Lower lobe of right lung (tissue), 2 donors: ENCODE data around the gene MISP. TPM values are rescaled to one million over a fixed set of nuclear protein-coding genes. Genes with fewer than 3 reads are reported as not detected.

Experiments used
- ATAC-seq, 2 donors: fragments of 200-7000 bp; cut with Tn5 transposase; one replicate each; pipeline ENCODE4 v1.9.1; 2020 to 2022; ENCODE audit warnings: mild to moderate bottlenecking in 2 of 2, moderate library complexity in 2 of 2
- DNase-seq: peaks from one replicate; pipeline ENCODE4 v3.0.0-alpha.2; 2020
- H3K27ac ChIP-seq: fragments of 200-600 bp; one replicate; pipeline ENCODE4 v1.8.0; 2022
- H3K27me3 ChIP-seq: fragments of 200-600 bp; one replicate; pipeline ENCODE4 v1.8.0; 2022; ENCODE audit warnings: low read depth
- H3K36me3 ChIP-seq: fragments of 200-600 bp; one replicate; pipeline ENCODE4 v1.8.0; 2022; ENCODE audit warnings: mild to moderate bottlenecking
- H3K4me1 ChIP-seq: fragments of 200-600 bp; one replicate; pipeline ENCODE4 v1.8.0; 2022
- H3K4me3 ChIP-seq: fragments of 200-600 bp; one replicate; pipeline ENCODE4 v1.8.0; 2022; ENCODE audit warnings: mild to moderate bottlenecking
- H3K9me3 ChIP-seq: fragments of 200-600 bp; one replicate; pipeline ENCODE4 v1.8.0; 2022
- CTCF ChIP-seq: fragments of 200-600 bp; IDR thresholded peaks from one replicate; pipeline ENCODE4 v1.8.0; 2022; ENCODE audit warnings: antibody characterized with exemption, mild to moderate bottlenecking
- intact Hi-C: fragments of 100-400 bp; cut with DNase I; formaldehyde crosslinking; loops from one replicate; pipeline ENCODE4 v1.11.0; 2022
- total RNA-seq: library from RNA; stranded (reverse); fragmentation: NEBNext Ultra II Directional; extraction: Animal tissue kit (Norgen Biotek cat#: 25700); gene quantifications from one replicate; pipeline ENCODE4 v1.2.1, GENCODE V29; 2021
- donor health status: DM: no; HTN: yes; CAD: no; lungs with severe emphysema.

Gene MISP
- total RNA-seq, 1 donor from 2014 or later = 8.9 TPM

GRCh38 chr19:715347-715746 lies 35.6 kb upstream of the MISP start:
- Histone ChIP-seq H3K27ac (no peak overlapping the region), H3K4me1 (peaks cover 12% of the 10 kb centered on the region), H3K27me3 (peaks cover 11% of the 10 kb centered on the region), H3K4me3 (no peak overlapping the region), H3K36me3 (no peaks in the 10 kb centered on the region), H3K9me3 (no peaks in the 10 kb centered on the region)
- DNase-seq = no peak
- ATAC-seq = no peak
- intact Hi-C loops = no loop called here
- no peak for TF ChIP-seq CTCF

- ATAC-seq (no peak), DNase-seq (no peak)
- intact Hi-C loops = no loop called here
- Histone ChIP-seq H3K4me1 (peaks cover 22% of the 10 kb centered on the region), H3K36me3 (no peaks in the 10 kb centered on the region), H3K27ac (no peak overlapping the region), H3K9me3 (no peaks in the 10 kb centered on the region), H3K4me3 (no peak overlapping the region), H3K27me3 (peaks cover 21% of the 10 kb centered on the region)
- no peak for TF ChIP-seq CTCF
These were observed 32.5 kb upstream of the MISP start for GRCh38 chr19:718251-718951.

- no peaks in the 10 kb centered on the region for H3K36me3 ChIP-seq
- peaks cover 22% of the 10 kb centered on the region for H3K27me3 ChIP-seq
- no peak for TF ChIP-seq CTCF
- DNase-seq (no peak), ATAC-seq (peak; percentile 60 to 63)
- peak overlapping the region; percentile 21 for H3K4me3 ChIP-seq
- peak overlapping the region; percentile 46 for H3K27ac ChIP-seq
- no peaks in the 10 kb centered on the region for H3K9me3 ChIP-seq
- peaks cover 22% of the 10 kb centered on the region for H3K4me1 ChIP-seq
- intact Hi-C loops = no loop called here
These were observed 31.9 kb upstream of the MISP start for GRCh38 chr19:718991-719512.

GRCh38 chr19:719636-720344 lies 31.1 kb upstream of the MISP start:
- TF ChIP-seq CTCF = no peak
- no peak for DNase-seq
- Histone ChIP-seq H3K36me3 (no peaks in the 10 kb centered on the region), H3K27ac (peak overlapping the region; percentile 46), H3K4me1 (peaks cover 22% of the 10 kb centered on the region), H3K9me3 (no peaks in the 10 kb centered on the region), H3K27me3 (peaks cover 22% of the 10 kb centered on the region), H3K4me3 (peak overlapping the region; percentile 21)
- intact Hi-C loops = no loop called here
- ATAC-seq = peak in 1 of 2 donors; percentile 6

- DNase-seq = no peak
- no peaks in the 10 kb centered on the region for H3K36me3 ChIP-seq
- no peak overlapping the region for H3K4me3 ChIP-seq
- ATAC-seq = peak in 1 of 2 donors; percentile 16
- intact Hi-C loops = no loop called here
- H3K9me3 ChIP-seq = no peaks in the 10 kb centered on the region
- H3K27me3 ChIP-seq = peaks cover 22% of the 10 kb centered on the region
- no peak for TF ChIP-seq CTCF
- H3K27ac ChIP-seq = no peak overlapping the region
- peaks cover 22% of the 10 kb centered on the region for H3K4me1 ChIP-seq
These were observed 30.4 kb upstream of the MISP start for GRCh38 chr19:720345-721160.
